Dermis microvascular lymphatic vessel endothelial cell (primary cell): ENCODE results near the gene CAD. TPM values are rescaled to one million over a fixed set of nuclear protein-coding genes. Genes with fewer than 3 reads are reported as not detected.
A peak's percentile ranks its signal among the peaks of the same experiment; 100 is the strongest.
"Not testable (repeated sequence)": the region's sequence is repeated elsewhere in the genome, so short reads cannot be mapped to it uniquely, and the experiment has no call there.

ENCODE experiments used
- DNase-seq, 2 donors: peaks; one replicate each; pipeline versions ENCODE4 v3.0.0 to v3.0.0-alpha.2; 2010; ENCODE audit warnings: low read depth in 2 of 2
- total RNA-seq: library from RNA; depleted of rRNA; stranded (reverse); fragments of >200 nt; gene quantifications from 2 replicates; pipeline ENCODE4 v1.2.1, GENCODE V29; 2014

Gene CAD
- total RNA-seq, 1 donor from 2014 or later, result 30.2 TPM

DNA sequence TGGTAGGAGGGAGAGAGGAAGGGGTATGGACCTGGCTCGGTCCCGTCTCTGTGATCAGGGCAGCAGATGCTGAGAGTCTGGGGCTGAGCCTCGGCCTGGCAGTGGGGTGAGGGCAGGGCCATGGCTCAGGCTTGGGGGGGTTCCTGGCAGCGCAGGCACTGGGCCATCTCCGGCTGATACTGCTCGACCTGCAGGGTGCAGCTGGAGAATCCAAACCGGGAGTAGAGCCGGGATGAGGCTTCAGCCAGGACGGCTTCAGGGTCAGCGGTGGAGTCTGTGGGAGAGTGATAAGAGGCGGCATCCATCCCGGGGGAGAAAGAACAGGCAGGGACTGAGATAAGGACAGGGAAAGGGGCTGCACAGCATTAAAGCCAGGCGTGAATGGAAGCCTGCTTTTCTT, 38.0 kb downstream of the CAD start:
- DNase-seq, result no peak

DNA sequence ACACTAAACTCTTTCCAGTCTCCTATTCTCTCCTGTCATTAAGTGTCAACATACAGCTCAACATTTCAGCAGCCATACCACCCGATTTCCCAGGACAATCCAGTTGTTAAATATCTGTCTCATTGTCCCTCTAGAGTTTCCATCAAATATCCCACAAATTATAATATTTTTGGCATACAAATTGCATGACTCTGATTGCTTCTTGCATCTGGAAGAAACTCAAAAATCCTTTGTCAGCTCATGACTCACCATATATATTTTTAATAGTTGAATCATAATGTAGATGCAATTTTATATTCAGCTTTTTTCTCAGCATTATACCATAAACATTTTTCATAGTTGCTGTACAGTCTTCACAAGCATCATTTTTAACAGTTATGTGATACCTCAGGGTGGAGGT, 38.5 kb downstream of the CAD start:
- no peak for DNase-seq

DNA sequence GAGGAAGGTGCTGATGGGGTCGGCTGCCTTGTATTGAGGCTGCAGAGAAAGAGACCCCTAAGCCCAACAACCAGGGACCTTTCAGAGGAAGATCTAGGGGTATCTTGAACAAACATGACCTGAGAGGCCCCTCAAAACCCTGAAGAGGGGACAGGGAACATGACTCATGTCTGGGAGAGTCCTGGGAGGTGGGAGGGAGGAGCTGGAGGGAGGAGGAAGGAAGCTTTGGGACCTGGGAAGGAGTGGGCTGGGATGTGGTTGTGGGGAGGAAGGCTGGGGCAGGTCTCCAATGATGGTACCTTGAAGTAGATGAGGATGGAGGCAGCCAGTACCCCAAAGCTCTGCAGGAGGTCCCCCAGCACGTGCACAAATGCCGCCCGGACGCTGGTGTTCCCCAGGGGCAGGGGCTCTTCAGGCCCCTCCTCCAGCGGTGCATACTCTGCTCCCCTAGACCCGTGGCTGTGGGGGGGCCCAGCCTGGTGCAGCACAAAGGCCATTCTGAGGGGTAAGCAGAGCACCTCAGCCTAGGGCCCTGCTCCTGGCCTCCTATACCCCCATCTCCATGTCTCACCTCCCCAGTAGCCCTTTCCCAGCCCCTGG, 39.8 kb downstream of the CAD start:
- no peak for DNase-seq

GRCh38 chr2:27258051-27258450, 40.9 kb downstream of the CAD start:
- DNase-seq, result no peak

DNA sequence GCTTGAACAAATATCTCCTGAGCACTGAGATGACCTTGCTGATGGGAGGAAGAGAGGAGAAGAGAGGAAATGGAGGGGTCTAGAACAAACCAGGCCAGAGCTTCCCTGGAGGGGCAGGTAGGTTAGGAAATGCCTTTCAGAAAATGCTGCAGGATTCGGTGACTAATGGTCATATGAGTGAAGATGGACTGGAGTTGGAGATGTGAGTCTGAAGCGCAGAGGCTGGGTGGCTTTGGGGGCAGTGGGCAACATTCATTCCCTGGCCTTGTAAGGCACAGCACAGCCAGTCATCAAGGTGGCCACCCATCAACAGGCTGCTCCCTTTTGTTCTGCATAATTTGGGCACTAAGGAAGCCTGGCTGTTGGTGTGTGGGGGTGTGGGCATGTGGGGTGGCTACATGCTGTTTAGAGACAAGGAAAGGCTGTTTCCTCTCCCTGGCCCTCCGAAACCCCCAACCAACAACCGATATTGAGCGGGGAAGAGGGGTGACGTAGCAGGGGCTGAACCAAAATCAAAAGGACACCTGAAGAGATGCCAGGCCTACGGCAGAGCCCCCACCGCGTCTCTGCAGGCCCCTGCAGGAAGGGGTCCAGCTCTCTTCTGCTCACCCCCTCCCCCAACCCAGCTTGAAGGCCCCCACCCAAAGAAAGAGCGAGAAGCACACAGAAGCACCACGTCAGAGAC, 44.2 kb downstream of the CAD start:
- peak in 1 of 2 donors; percentile 25 for DNase-seq

DNA sequence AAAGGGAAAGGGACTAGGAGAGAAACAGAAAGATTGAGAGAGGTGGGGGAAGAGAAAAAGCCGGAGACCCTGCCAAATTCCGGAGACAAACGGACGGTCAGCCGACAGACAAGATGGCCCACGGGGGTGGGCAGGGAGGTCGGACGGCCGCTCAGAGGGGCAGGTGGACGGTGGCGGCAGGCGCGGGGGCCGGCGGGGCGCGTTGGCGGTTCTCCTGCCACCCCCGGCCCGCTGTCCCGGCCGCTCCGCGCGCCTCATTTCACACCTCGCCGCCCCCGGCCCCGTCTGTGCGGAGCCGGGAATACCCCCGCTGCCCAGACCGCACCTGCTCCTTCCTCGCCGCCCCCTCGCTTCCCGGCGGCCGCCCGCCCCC, 44.7 kb downstream of the CAD start:
- no peak for DNase-seq

DNA sequence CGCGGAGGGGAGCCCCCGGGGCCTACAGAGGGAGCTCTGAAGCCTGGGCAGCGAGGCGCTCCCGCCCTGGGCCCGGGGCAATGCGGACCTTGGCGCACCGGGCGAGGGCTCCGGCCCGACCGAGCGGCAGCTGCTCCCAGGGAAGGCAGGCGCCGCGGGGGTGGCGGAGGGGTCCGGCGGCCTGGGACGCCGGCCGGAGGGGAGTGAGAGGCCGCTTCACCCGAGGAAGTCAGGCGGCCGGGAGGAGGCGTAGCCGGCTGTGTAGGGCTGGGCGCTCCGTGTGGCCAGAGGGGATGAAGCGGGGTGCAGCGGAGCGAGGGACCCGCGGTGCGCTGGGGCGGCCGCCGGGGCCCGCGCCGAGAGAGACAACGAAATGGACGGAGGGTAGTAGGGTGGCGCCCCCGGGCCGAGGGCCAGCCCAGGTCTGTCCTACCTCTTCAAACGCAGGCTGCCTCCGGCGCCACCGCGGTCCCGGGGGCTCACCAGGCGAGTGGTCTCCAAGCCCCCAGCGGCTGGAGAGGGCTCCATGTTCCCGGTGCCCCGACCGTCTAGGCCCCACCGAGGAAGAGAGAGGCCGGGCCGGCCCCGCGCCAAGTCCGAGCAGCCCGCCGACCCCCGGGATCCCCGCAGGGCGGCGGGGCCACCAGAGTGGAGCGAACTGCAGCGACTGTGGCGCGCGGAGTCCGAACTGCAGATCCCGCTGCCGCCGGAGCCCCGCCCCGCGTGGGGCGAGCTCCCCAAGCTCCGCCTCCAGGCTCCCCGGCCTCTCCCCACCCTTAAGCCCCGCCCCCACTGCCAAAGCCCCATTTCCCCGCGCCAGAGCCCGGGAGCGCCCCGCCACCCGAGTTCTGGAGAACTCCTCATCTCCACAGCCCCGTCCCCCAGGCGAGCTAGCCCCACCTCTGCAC, 45.5 kb downstream of the CAD start, which contains the start of gene SLC30A3:
SLC30A3 (minus strand) TSS at position 669 of the 908 bp plus-strand sequence; CDS start at position 528, 141 bp downstream.
- DNase-seq, result peak in 1 of 2 donors; percentile 81

GRCh38 chr2:27263287-27264252, 46.4 kb downstream of the CAD start:
- DNase-seq, result peak in 1 of 2 donors; percentile 14

- peak in 1 of 2 donors; percentile 19 for DNase-seq
Measured at GRCh38 chr2:27264253-27264752, 47.1 kb downstream of the CAD start.

- DNase-seq, result peak; percentile 67 to 88
Measured at GRCh38 chr2:27264753-27265535, 47.8 kb downstream of the CAD start.

DNA sequence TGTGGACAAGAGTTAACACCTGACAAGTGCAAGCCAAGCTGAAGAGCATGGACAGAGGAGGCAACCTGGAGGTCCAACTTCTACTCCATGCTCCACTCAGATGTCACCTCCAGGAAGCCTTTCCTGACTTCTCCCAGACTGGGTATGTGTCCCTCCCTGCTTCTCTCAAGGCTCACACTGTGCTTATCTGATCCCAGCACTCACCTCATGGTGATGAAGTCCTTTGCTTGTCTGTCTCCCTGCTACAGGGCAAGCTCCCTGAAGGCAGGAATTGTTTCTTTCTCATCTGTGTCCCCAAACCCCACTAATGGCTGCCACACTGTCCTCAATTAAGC, 48.3 kb downstream of the CAD start:
- DNase-seq, result no peak

- DNase-seq, result not testable (repeated sequence)
Measured at GRCh38 chr2:27268296-27268695, 51.1 kb downstream of the CAD start.

GRCh38 chr2:27270131-27270530, 53.0 kb downstream of the CAD start:
- no peak for DNase-seq

DNA sequence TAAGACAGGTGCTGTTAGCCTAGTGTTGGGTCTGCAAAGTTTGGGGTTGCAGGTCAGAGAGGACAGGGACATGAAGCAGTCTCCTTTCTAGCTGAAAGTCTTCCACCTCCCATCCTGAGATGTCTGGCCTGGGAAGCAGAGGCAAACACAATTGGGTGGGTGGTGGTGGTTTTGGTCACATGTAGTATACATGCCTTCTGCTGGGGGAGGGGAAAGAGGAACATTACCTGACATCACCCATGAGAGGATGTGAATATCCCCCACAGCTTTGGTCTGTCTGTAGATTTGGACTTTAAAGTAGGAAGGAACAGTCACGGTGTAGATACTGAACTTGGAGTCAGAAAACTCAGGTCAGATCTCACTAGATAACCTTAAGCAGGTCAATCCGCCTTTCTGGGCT, 53.5 kb downstream of the CAD start:
- no peak for DNase-seq

DNA sequence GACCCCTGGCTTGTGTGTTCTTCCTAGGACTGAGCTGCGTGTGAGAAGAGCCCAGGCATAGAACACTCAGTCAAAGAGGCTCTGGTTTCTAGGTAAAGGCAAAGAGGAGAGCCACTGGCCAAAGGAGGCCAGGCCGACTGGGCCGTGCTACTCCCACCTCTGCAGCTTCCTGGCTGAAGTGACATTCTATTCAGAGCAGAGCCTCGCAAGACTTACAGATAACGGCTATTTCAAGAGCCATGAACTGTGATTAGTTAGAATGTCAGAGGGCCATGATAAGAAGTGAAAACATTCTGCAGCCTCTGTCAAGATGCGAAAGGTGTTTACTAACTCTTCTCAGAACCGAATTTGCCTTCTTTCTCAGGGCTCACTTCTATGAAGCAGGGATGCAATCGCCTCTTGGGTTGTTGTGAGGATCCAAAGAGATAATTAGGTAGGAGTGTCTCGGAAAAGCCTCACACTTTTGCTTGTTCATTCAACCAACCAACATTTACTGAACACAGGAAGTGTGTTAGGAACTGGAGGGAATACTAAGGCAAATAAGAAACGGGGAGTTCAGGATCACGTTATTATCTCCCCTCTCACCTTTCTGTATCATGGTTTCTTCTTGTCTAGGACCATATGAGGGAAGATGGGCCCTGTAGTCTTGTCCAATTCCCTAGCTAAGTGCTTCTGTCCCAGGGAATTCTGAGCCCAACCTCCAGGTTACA, 54.6 kb downstream of the CAD start:
- DNase-seq, result no peak

DNA sequence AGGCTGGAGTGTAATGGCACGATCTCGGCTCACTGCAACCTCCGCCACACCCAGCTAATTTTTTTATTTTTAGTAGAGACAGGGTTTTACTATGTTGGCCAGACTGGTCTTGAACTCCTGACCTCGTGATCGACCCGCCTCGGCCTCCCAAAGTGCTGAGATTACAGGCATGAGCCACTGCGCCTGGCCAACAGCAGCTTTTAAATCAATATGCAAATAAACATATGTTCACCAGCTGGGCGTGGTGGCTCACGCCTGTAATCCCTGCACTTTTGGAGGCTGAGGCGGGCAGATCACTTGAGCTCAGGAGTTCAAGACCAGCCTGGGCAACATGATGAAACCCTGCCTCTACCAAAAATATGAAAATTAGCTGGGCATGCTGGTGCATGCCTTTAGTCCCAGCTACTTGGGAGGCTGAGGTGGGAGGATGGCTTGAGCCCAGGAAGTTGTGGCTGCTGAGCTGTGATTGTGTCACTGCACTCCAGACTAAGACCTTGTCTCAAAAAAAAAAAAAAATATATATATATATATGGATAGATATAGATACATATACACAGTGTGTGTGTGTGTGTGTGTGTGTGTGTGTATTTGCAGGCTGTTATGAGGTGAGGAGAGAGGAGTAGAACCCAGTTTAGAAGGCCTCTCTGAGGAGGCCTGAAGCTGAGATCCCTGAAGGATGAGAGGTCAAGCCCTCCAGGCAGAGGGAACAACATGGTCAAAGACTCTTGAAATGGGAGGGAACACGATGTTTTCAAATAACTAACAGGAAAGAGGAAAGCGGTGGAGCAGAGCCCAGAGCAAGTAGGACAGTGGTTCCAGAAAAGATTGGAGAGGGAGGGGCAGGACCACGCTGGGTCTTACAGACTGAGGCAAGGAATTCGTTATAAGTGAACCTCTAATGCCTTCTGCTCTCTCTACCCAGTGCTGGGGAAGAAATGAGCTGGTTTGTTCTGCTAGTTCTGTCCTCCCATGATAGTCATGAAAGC, 55.7 kb downstream of the CAD start:
- DNase-seq, result not testable (repeated sequence)

DNA sequence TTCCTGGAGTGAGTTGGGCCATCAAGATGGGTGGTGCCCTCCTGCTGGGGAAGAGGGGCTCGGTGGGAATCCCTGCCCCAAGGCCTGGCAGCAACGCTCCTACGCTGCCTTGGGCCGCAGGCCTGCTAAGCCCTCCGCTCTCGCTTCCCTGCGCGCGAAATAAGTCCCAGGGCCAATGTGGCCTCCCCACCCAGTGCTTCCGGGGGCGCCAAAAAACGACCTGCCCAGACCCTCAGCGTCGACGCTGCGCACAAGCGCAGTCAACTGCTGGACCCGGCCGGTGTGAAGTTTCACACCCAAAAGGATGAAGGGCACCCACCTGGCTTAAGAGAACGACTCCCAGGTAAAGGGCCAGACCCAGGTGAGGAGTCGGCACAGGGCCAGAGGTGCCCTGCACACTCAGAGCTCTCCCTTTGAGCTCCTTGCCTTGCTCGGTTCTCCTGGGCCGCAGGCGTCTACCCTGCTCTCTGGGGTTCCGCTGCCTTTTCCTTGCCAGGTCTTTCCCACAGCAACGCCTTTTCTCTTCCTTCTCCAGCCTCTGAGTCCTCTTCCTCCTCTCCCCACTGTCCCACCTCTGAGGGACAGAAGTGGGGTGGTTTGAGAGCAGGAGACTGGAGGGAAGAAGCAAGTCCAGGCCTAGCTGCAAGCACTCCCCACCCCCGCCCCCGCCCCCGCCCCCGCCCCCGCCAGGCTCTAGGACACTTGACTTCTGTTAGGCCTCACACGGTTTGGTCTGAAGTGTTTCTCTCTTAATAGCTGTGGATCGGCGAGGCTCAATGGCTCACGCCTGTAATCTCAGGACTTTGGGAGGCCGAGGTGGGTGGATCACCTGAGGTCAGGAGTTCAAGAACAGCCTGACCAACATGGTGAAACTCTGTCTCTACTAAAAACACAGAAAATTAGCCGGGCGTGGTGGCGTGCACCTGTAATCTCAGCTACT, 58.3 kb downstream of the CAD start, which contains the start of gene DNAJC5G:
DNAJC5G (plus strand) TSS at position 223 of the 940 bp plus-strand sequence. CDS start 1,296 bp downstream, outside the sequence.
- DNase-seq, result no peak
